EH (cell line): ENCODE results near the gene OR4M1.
"Not testable (repeated sequence)": the region's sequence is repeated elsewhere in the genome, so short reads cannot be mapped to it uniquely, and the experiment has no call there.

Source experiments
- DNase-seq: peaks from one replicate; pipeline ENCODE4 v3.0.0-alpha.2; 2015; ENCODE audit warnings: low read depth

OR4M1 gene

DNA sequence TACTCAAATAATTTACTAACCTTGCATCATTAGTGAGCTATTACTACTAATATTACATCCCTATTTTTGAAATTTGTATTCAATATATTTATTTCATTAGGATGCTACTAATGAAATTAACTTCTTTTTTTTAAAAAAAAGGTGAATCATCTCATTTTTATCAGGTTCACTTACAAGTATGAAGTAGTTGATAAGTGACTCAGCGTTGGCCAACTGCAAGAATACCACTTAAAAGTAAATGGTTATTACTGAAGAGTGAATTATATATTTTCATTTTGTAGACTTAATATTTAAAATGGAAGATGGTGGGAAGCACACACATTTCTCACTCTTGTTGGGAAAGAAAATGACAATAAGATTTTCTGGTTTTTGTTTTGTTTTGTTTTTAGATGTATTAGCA lies 49.9 kb downstream of the OR4M1 start:
- no peak for DNase-seq

DNA sequence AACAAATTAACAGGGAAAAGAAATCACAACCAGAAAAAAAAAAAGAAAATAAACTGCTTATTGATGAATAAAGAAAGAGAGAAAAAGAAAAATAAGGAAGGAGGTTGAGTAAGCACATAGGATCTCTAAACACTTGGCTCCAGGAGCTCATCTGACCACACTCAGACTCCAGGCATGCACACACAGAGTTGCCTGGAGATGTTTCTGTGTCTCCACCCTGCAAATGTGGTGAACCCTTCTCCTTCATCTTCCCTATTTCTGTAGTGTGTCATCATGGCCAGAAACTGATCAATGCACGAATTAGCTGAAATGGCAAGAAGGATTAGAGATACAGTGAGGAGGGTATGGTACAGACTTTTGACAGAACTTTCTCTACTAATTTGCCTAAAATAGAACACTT lies 50.5 kb downstream of the OR4M1 start:
- no peak for DNase-seq

DNA sequence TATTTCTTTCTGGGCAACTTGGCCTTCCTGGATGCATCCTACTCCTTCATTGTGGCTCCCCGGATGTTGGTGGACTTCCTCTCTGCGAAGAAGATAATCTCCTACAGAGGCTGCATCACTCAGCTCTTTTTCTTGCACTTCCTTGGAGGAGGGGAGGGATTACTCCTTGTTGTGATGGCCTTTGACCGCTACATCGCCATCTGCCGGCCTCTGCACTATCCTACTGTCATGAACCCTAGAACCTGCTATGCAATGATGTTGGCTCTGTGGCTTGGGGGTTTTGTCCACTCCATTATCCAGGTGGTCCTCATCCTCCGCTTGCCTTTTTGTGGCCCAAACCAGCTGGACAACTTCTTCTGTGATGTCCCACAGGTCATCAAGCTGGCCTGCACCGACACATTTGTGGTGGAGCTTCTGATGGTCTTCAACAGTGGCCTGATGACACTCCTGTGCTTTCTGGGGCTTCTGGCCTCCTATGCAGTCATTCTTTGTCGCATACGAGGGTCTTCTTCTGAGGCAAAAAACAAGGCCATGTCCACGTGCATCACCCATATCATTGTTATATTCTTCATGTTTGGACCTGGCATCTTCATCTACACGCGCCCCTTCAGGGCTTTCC lies 54.4 kb downstream of the OR4M1 start:
- DNase-seq = not testable (repeated sequence)

DNA sequence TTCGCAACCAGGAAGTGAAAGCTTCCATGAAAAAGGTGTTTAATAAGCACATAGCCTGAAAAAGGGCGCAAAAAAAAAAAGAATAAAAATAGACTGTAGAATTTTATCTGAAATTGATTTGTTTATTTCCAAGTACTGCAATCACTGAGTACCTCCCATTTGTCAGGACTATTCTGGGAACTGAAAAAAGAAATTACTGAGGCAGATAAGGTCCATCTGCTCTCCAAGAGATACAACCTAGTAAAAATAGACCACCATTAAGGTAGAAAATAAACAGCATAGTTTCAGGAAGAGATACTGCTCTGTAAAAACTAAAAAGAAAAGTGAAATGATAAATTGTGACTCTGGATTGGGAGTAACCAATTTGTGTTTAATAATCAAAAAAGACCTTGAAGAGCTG lies 55.0 kb downstream of the OR4M1 start:
- no peak for DNase-seq
